B cell (primary cell): ENCODE measurements around the gene SLC4A8. TPM values are rescaled to one million over a fixed set of nuclear protein-coding genes. Genes with fewer than 3 reads are reported as not detected.

Source experiments
- ATAC-seq: fragments of 200-7000 bp; cut with Tn5 transposase; one replicate; pipeline ENCODE4 v1.10.0; 2021; ENCODE audit warnings: low read depth, mild to moderate bottlenecking, moderate number of reproducible peaks, moderate library complexity
- CTCF ChIA-PET: fragments of 350-600 bp; sonication (Branson Sonifier 250); formaldehyde crosslinking; loops from one replicate; lab custom pipeline; 2021; ENCODE audit warnings: antibody characterized with exemption, inconsistent platforms; lab: Charles Lee
- POLR2A ChIA-PET: fragments of 350-600 bp; sonication (Branson Sonifier 250); formaldehyde crosslinking; loops from one replicate; lab custom pipeline; 2021; ENCODE audit warnings: antibody characterized with exemption; lab: Charles Lee
- DNase-seq: peaks from one replicate; pipeline ENCODE4 v3.0.0; 2013
- H2AFZ ChIP-seq: 2 replicates; pipeline ENCODE4 v1.6.1; 2012; ENCODE audit warnings: mild to moderate bottlenecking, low read depth, low read length; ENCODE audit not compliant: insufficient read depth, poor library complexity, severe bottlenecking
- H3K27ac ChIP-seq, 2 donors: 1 replicate in 1 of 2; 2 replicates in 1 of 2; pipeline ENCODE4 v1.5.1; 2012 to 2013; ENCODE audit warnings: low read length in 2 of 2, mild to moderate bottlenecking in 2 of 2, moderate library complexity in 1 of 2
- H3K27me3 ChIP-seq, 4 experiments: fragments of 200-600 bp in 1 of 4; sonication (generic) in 1 of 4; replicated peaks in 1 of 4; 1 replicate in 2 of 4; 2 replicates in 2 of 4; pipeline versions ENCODE4 v1.6.1 to v1.7.0; 2013 to 2016; ENCODE audit warnings: low read length in 3 of 4, mild to moderate bottlenecking in 2 of 4, mixed read lengths in 1 of 4, moderate library complexity in 1 of 4; ENCODE audit not compliant: insufficient read depth in 4 of 4, control insufficient read depth in 3 of 4; ENCODE audit errors: control extremely low read depth in 1 of 4
- H3K36me3 ChIP-seq, 2 experiments: replicated peaks in 1 of 2; 1 replicate in 1 of 2; 2 replicates in 1 of 2; pipeline versions ENCODE4 v1.6.1 to v1.7.1; 2013; ENCODE audit warnings: low read length in 1 of 2; ENCODE audit not compliant: insufficient read depth in 2 of 2, control insufficient read depth in 1 of 2; ENCODE audit errors: control extremely low read depth in 1 of 2, extremely low read depth in 1 of 2
- H3K4me1 ChIP-seq, 2 donors: fragments of 200-600 bp in 1 of 2; sonication (generic) in 1 of 2; 1 replicate in 1 of 2; 2 replicates in 1 of 2; pipeline versions ENCODE4 v1.5.1 to v1.6.1; 2013 to 2017; ENCODE audit warnings: low read length in 2 of 2; ENCODE audit not compliant: control insufficient read depth in 2 of 2, insufficient read depth in 2 of 2
- H3K4me2 ChIP-seq: replicated peaks from 2 replicates; pipeline ENCODE3; 2012; ENCODE audit warnings: mild to moderate bottlenecking, low read depth, low read length; ENCODE audit not compliant: poor library complexity, severe bottlenecking
- H3K4me3 ChIP-seq, 5 experiments: fragments of 200-600 bp in 1 of 5; sonication (generic) in 1 of 5; 1 replicate in 3 of 5; 2 replicates in 2 of 5; pipeline versions ENCODE4 v1.5.1 to v1.7.0; 2011 to 2016; ENCODE audit warnings: low read length in 4 of 5, mild to moderate bottlenecking in 4 of 5, low read depth in 2 of 5, control low read depth in 1 of 5, moderate library complexity in 1 of 5; ENCODE audit not compliant: insufficient read depth in 1 of 5; ENCODE audit errors: control extremely low read depth in 1 of 5, extremely low read depth in 1 of 5
- H3K79me2 ChIP-seq: fragments of 200-600 bp; sonication (generic); one replicate; pipeline ENCODE4 v1.6.0; 2016; ENCODE audit warnings: low read length; ENCODE audit not compliant: control insufficient read depth, insufficient read depth
- H3K9ac ChIP-seq: fragments of 200-600 bp; sonication (generic); 2 replicates; pipeline ENCODE4 v1.6.1; 2017; ENCODE audit warnings: mild to moderate bottlenecking, low read length, moderate library complexity
- H3K9me3 ChIP-seq, 3 donors: one replicate each; pipeline versions ENCODE4 v1.6.1 to v1.7.1; 2013; ENCODE audit warnings: low read length in 2 of 3; ENCODE audit not compliant: control insufficient read depth in 2 of 3, insufficient read depth in 1 of 3; ENCODE audit errors: control extremely low read depth in 1 of 3
- H4K20me1 ChIP-seq: 2 replicates; pipeline ENCODE4 v1.6.0; 2012; ENCODE audit warnings: mild to moderate bottlenecking, low read length; ENCODE audit not compliant: insufficient read depth, control insufficient read depth, poor library complexity, severe bottlenecking
- H3K27ac Mint-ChIP-seq: one replicate; pipeline ENCODE4 v1.8.0; 2021; ENCODE audit warnings: mixed read lengths
- H3K27me3 Mint-ChIP-seq: one replicate; pipeline ENCODE4 v1.8.0; 2021; ENCODE audit warnings: mixed read lengths
- H3K4me1 Mint-ChIP-seq: one replicate; pipeline ENCODE4 v1.8.0; 2021; ENCODE audit warnings: mixed read lengths
- H3K4me3 Mint-ChIP-seq: one replicate; pipeline ENCODE4 v1.8.0; 2021; ENCODE audit warnings: mixed read lengths
- H3K9me3 Mint-ChIP-seq: one replicate; pipeline ENCODE4 v1.8.0; 2022; ENCODE audit warnings: mixed read lengths; ENCODE audit not compliant: insufficient read depth
- EZH2 ChIP-seq: IDR thresholded peaks from 2 replicates; pipeline ENCODE4 v1.6.1; 2012; ENCODE audit warnings: borderline replicate concordance, low read depth, mild to moderate bottlenecking, moderate library complexity, low read length; ENCODE audit not compliant: insufficient read depth, poor library complexity, severe bottlenecking
- WGBS: methylation state at CpG from one replicate; pipeline ENCODE4 v1.1.5; 2013; ENCODE audit warnings: missing lambda C conversion rate; ENCODE audit not compliant: insufficient coverage; 5-methylcytosine and 5-hydroxymethylcytosine counted together
- intact Hi-C: fragments of 100-400 bp; cut with micrococcal nuclease; formaldehyde crosslinking; loops from one replicate; pipeline ENCODE4 v1.10.0; 2022
- polyA plus RNA-seq: library from polyadenylated mRNA; depleted of rRNA; stranded (reverse); fragments of >200 nt; gene quantifications from 2 replicates; pipeline ENCODE4 v1.2.3, GENCODE V29; 2012
- total RNA-seq, 2 donors: library from RNA; stranded (reverse); fragments of 120-200 nt in 1 of 2; gene quantifications; 1 replicate in 1 of 2; 2 replicates in 1 of 2; pipeline versions ENCODE4 v1.2.3 to v1.2.4, GENCODE V29; 2013 to 2022
- TF ChIP-seq, protein P1 (sequence below): fragments of 200-600 bp; IDR thresholded peaks from one replicate; pipeline ENCODE4 v1.8.0; 2022; ENCODE audit warnings: antibody characterized with exemption, mild to moderate bottlenecking

Gene SLC4A8
- total and polyA plus RNA-seq, 2 donors (not counting 1 experiment from before 2014, with no cell fraction given), result 3.1 to 3.2 TPM

DNA sequence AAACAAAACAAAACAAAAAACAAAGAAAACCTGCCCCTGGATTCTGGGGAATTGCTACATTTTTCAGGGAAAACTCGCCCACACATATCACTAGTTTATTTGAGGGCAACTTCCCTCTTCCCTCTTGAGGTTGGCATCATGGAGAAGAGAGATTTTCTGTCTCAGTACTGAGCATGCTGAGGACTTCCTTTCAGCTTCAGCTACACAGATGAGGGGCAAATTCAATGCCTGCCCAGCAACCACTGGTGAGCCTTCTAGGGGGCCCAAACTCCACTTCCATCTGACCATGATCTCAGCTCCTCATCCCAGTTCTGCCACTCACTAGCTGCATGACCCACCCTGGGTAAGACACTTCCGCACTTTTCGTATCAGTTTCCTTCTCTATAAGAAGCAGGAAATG lies 103.3 kb downstream of the SLC4A8 start:
- no peak overlapping the region for H3K9ac ChIP-seq
- H3K36me3 ChIP-seq, result no peaks in the 10 kb centered on the region
- DNase-seq (no peak), ATAC-seq (no peak)
- H3K4me1 ChIP-seq, result peaks cover 7 to 8% of the 10 kb centered on the region in 2 donors
- Mint-ChIP-seq H3K27me3 (peaks cover 20% of the 10 kb centered on the region), H3K4me1 (peaks cover 9% of the 10 kb centered on the region), H3K9me3 (no peaks in the 10 kb centered on the region), H3K4me3 (no peak overlapping the region), H3K27ac (no peak overlapping the region)
- ChIA-PET POLR2A (no interaction called here), CTCF (interaction anchor here (1.3 to 1.7 kb wide), 2 partner anchors 106 to 178 kb away, joined by 4 to 6 read pairs; no protein-coding TSS in a partner anchor)
- H4K20me1 ChIP-seq, result no peaks in the 10 kb centered on the region
- TF ChIP-seq, protein P1, sequence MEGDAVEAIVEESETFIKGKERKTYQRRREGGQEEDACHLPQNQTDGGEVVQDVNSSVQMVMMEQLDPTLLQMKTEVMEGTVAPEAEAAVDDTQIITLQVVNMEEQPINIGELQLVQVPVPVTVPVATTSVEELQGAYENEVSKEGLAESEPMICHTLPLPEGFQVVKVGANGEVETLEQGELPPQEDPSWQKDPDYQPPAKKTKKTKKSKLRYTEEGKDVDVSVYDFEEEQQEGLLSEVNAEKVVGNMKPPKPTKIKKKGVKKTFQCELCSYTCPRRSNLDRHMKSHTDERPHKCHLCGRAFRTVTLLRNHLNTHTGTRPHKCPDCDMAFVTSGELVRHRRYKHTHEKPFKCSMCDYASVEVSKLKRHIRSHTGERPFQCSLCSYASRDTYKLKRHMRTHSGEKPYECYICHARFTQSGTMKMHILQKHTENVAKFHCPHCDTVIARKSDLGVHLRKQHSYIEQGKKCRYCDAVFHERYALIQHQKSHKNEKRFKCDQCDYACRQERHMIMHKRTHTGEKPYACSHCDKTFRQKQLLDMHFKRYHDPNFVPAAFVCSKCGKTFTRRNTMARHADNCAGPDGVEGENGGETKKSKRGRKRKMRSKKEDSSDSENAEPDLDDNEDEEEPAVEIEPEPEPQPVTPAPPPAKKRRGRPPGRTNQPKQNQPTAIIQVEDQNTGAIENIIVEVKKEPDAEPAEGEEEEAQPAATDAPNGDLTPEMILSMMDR, result no peak
- no peak for TF ChIP-seq EZH2
- WGBS, result no CpG with 5 or more reads among the region's 3 CpGs
- H3K79me2 ChIP-seq, result no peaks in the 10 kb centered on the region
- intact Hi-C loops, result no loop called here
- no peak overlapping the region for H3K27ac ChIP-seq
- no peak overlapping the region for H3K4me3 ChIP-seq
- H2AFZ ChIP-seq, result no peak overlapping the region
- H3K9me3 ChIP-seq, result no peaks in the 10 kb centered on the region
- peaks cover 0 to 6% (median 0%) of the 10 kb centered on the region in 4 experiments for H3K27me3 ChIP-seq
- no peak overlapping the region for H3K4me2 ChIP-seq

DNA sequence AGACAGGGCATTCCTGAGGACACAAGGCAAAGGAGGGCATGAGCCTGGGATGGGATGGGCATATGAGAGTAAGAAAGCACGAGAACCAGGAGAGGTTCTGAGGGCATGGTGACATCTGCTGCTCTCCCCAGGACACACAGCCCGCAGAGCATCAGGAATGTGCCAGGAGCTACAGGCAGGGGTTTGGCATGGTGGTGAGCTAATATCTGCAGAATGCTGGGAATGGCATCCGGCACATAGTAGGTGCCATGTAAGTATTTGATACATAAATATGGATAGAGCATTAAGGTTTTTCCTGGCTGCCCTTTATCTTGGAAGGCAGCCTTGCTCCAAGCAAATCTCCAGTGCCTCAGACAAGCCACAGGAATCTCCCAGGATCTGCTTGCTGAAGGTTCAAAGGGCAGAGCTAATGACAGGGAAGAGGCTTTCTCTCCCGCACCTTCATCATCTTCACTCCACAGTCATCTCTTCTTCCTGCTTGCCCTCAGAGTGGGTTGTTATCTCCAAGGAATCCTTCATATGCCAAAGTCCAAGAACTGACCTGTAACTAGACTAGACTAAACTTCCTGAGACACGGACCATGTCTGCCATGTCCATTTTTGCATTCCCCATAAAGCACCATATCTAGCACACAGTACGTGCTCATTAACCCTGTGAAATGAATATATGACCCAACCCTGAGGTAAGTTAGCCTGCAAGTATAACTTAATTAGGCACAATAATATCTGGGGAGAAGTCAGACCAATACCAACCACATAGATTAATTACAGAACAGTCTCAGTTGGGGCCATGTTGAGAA lies 104.4 kb downstream of the SLC4A8 start:
- no peak overlapping the region for H3K27ac Mint-ChIP-seq

More for the DNA sequence above, 104.4 kb downstream of the SLC4A8 start:
- H3K9ac ChIP-seq, result no peak overlapping the region
- POLR2A ChIA-PET, result interaction anchor here (0.5 kb wide), 1 partner anchor 74 kb away, joined by 6 read pairs; no protein-coding TSS in a partner anchor
- no peak overlapping the region for H2AFZ ChIP-seq
- ATAC-seq (no peak), DNase-seq (no peak)
- H3K4me1 ChIP-seq, result peaks cover 7 to 8% of the 10 kb centered on the region in 2 donors
- no peaks in the 10 kb centered on the region for H3K9me3 ChIP-seq
- peaks cover 20% of the 10 kb centered on the region for H3K27me3 Mint-ChIP-seq
- H3K4me3 ChIP-seq, result no peak overlapping the region
- peaks cover 0 to 6% (median 0%) of the 10 kb centered on the region in 4 experiments for H3K27me3 ChIP-seq
- intact Hi-C loops, result no loop called here
- 92% methylated on average over 5 of the region's 6 CpGs for WGBS
- no peaks in the 10 kb centered on the region for H3K9me3 Mint-ChIP-seq
- CTCF ChIA-PET, result interaction anchor here (0.6 to 1.7 kb wide), 3 partner anchors 107 to 1025 kb away, joined by 4 to 6 read pairs (median 4); no protein-coding TSS in a partner anchor
- H3K36me3 ChIP-seq, result no peaks in the 10 kb centered on the region
- H3K4me3 Mint-ChIP-seq, result no peak overlapping the region
- no peaks in the 10 kb centered on the region for H4K20me1 ChIP-seq
- no peaks in the 10 kb centered on the region for H3K79me2 ChIP-seq
- peaks cover 9% of the 10 kb centered on the region for H3K4me1 Mint-ChIP-seq
- TF ChIP-seq, protein P1, result no peak
- TF ChIP-seq EZH2, result no peak
- H3K27ac ChIP-seq, result no peak overlapping the region
- H3K4me2 ChIP-seq, result no peak overlapping the region
